ENCODE measurements around the gene CABP5. TPM values are rescaled to one million over a fixed set of nuclear protein-coding genes. Genes with fewer than 3 reads are reported as not detected.

CABP5 gene
- polyA plus RNA-seq, 3 donors: 0.17 TPM; not detected in 2

GRCh38 chr19:48004236-48004635, 39.6 kb downstream of the CABP5 start:
- Histone ChIP-seq H3K79me2 (ENCODE audit: insufficient read depth, low read length) (no peaks in the 10 kb centered on the region), H3K27ac (ENCODE audit: low read depth in 1 of 2, low read length in 2 of 2) (no peak overlapping the region), H3K36me3 (replicated peaks in 1 of 2; ENCODE audit: control insufficient read depth in 1 of 2, insufficient read depth in 2 of 2, low read length in 2 of 2) (no peaks in the 10 kb centered on the region), H3K9ac (ENCODE audit: insufficient read depth, low read length, poor library complexity, severe bottlenecking) (no peak overlapping the region), H4K20me1 (ENCODE audit: insufficient read depth, low read length) (no peaks in the 10 kb centered on the region), H3K4me2 (replicated peaks; ENCODE audit: extremely low read depth, low read length, poor library complexity, severe bottlenecking) (no peak overlapping the region), H2AFZ (ENCODE audit: insufficient read depth, low read depth, low read length, poor library complexity, severe bottlenecking) (no peak overlapping the region), H3K27me3 (ENCODE audit: control insufficient read depth in 2 of 2, insufficient read depth in 2 of 2, low read length in 2 of 2) (no peaks in the 10 kb centered on the region), H3K4me1 (ENCODE audit: control insufficient read depth in 1 of 2, insufficient read depth in 2 of 2, low read length in 2 of 2) (no peaks in the 10 kb centered on the region), H3K9me3 (replicated peaks in 1 of 2; ENCODE audit: control insufficient read depth in 1 of 2, insufficient read depth in 1 of 2, low read length in 2 of 2) (peaks cover 0 to 5% of the 10 kb centered on the region in 2 donors), H3K4me3 (replicated peaks in 1 of 3; ENCODE audit: low read depth in 2 of 3, low read length in 3 of 3) (no peak overlapping the region)
- intact Hi-C loops (cut with micrococcal nuclease): no loop called here
- Mint-ChIP-seq H3K4me1 (no peaks in the 10 kb centered on the region), H3K4me3 (no peak overlapping the region), H3K9me3 (peaks cover 2 to 12% (median 9%) of the 10 kb centered on the region in 7 donors), H3K27me3 (ENCODE audit: low read depth in 3 of 3) (peaks cover 2 to 12% (median 2%) of the 10 kb centered on the region in 3 donors), H3K27ac (no peak overlapping the region), H3K36me3 (no peaks in the 10 kb centered on the region)
- no peak for TF ChIP-seq CTCF (IDR thresholded peaks at IDR 0.05)
- no peak for DNase-seq
- WGBS (ENCODE audit: insufficient coverage): 87% methylated on average over 6 of the region's 6 CpGs

- Histone ChIP-seq H3K36me3 (replicated peaks in 1 of 2; ENCODE audit: control insufficient read depth in 1 of 2, insufficient read depth in 2 of 2, low read length in 2 of 2) (no peaks in the 10 kb centered on the region), H4K20me1 (ENCODE audit: insufficient read depth, low read length) (no peaks in the 10 kb centered on the region), H3K27me3 (ENCODE audit: control insufficient read depth in 2 of 2, insufficient read depth in 2 of 2, low read length in 2 of 2) (no peaks in the 10 kb centered on the region), H3K27ac (ENCODE audit: low read depth in 1 of 2, low read length in 2 of 2) (no peak overlapping the region), H2AFZ (ENCODE audit: insufficient read depth, low read depth, low read length, poor library complexity, severe bottlenecking) (no peak overlapping the region), H3K79me2 (ENCODE audit: insufficient read depth, low read length) (no peaks in the 10 kb centered on the region), H3K4me2 (replicated peaks; ENCODE audit: extremely low read depth, low read length, poor library complexity, severe bottlenecking) (no peak overlapping the region), H3K4me1 (ENCODE audit: control insufficient read depth in 1 of 2, insufficient read depth in 2 of 2, low read length in 2 of 2) (no peaks in the 10 kb centered on the region), H3K9ac (ENCODE audit: insufficient read depth, low read length, poor library complexity, severe bottlenecking) (no peak overlapping the region), H3K4me3 (replicated peaks in 1 of 3; ENCODE audit: low read depth in 2 of 3, low read length in 3 of 3) (no peak overlapping the region), H3K9me3 (replicated peaks in 1 of 2; ENCODE audit: control insufficient read depth in 1 of 2, insufficient read depth in 1 of 2, low read length in 2 of 2) (no peaks in the 10 kb centered on the region)
- H3K36me3 Mint-ChIP-seq: no peaks in the 10 kb centered on the region
- H3K27ac Mint-ChIP-seq: no peak overlapping the region
- peaks cover 0 to 7% (median 3%) of the 10 kb centered on the region in 7 donors for H3K9me3 Mint-ChIP-seq
- H3K4me3 Mint-ChIP-seq: no peak overlapping the region
- no peaks in the 10 kb centered on the region for H3K4me1 Mint-ChIP-seq
- no peak for TF ChIP-seq CTCF (IDR thresholded peaks at IDR 0.05)
- H3K27me3 Mint-ChIP-seq (ENCODE audit: low read depth in 3 of 3): peaks cover 5 to 12% (median 5%) of the 10 kb centered on the region in 3 donors
- WGBS (ENCODE audit: insufficient coverage): 90% methylated on average over 5 of the region's 6 CpGs
- DNase-seq: no peak
- intact Hi-C loops (cut with micrococcal nuclease): no loop called here
These were observed 43.0 kb downstream of the CABP5 start for GRCh38 chr19:48000846-48001245.
